ENCODE data around the gene SKOR1.

Gene SKOR1

GRCh38 chr15:67796196-67797127, 28.8 kb upstream of the SKOR1 start:
- no peak for DNase-seq

- no peak for DNase-seq
Observed at GRCh38 chr15:67799801-67800205, 25.5 kb upstream of the SKOR1 start.

GRCh38 chr15:67801142-67801541, 24.2 kb upstream of the SKOR1 start:
- no peak for DNase-seq

GRCh38 chr15:67801926-67802914, 23.1 kb upstream of the SKOR1 start:
- no peak for DNase-seq

- DNase-seq = no peak
Observed at GRCh38 chr15:67803299-67803698, 22.0 kb upstream of the SKOR1 start.

GRCh38 chr15:67803996-67804843, 21.1 kb upstream of the SKOR1 start:
- DNase-seq = no peak

GRCh38 chr15:67805008-67805665, 20.2 kb upstream of the SKOR1 start:
- DNase-seq = no peak

- no peak for DNase-seq
Observed at GRCh38 chr15:67805666-67806516, 19.4 kb upstream of the SKOR1 start.

GRCh38 chr15:67806536-67806935, 18.8 kb upstream of the SKOR1 start:
- no peak for DNase-seq

GRCh38 chr15:67807141-67807540, 18.2 kb upstream of the SKOR1 start:
- no peak for DNase-seq

- DNase-seq = no peak
Observed at GRCh38 chr15:67807836-67808235, 17.5 kb upstream of the SKOR1 start.

- no peak for DNase-seq
Observed at GRCh38 chr15:67808821-67809220, 16.5 kb upstream of the SKOR1 start.

- no peak for DNase-seq
Observed at GRCh38 chr15:67809441-67809840, 15.9 kb upstream of the SKOR1 start.

GRCh38 chr15:67809866-67810265, 15.4 kb upstream of the SKOR1 start:
- DNase-seq = no peak

- no peak for DNase-seq
Observed at GRCh38 chr15:67812241-67812644, 13.1 kb upstream of the SKOR1 start.

GRCh38 chr15:67813104-67813634, 12.1 kb upstream of the SKOR1 start:
- no peak for DNase-seq

- DNase-seq = no peak
Observed at GRCh38 chr15:67815036-67815592, 10.2 kb upstream of the SKOR1 start.

- DNase-seq = no peak
Observed at GRCh38 chr15:67816668-67817067, 8.6 kb upstream of the SKOR1 start.

- no peak for DNase-seq
Observed at GRCh38 chr15:67818464-67818863, 6.8 kb upstream of the SKOR1 start.

- DNase-seq = no peak
Observed at GRCh38 chr15:67819636-67820035, 5.7 kb upstream of the SKOR1 start.
